Esophagus muscularis mucosa (tissue), 4 donors: ENCODE data around the gene RBPJL. TPM values are rescaled to one million over a fixed set of nuclear protein-coding genes. Genes with fewer than 3 reads are reported as not detected.

ENCODE experiments used
- DNase-seq: peaks from one replicate; pipeline ENCODE4 v3.0.0-alpha.2; 2017; ENCODE audit errors: extremely low spot score
- H3K27ac ChIP-seq, 4 donors: fragments of 200-600 bp; sonication (generic); replicated peaks in 1 of 4; 1 replicate in 3 of 4; 2 replicates in 1 of 4; pipeline ENCODE4 v1.5.1; 2016 to 2019; ENCODE audit warnings: mild to moderate bottlenecking in 1 of 4
- H3K27me3 ChIP-seq, 4 donors: fragments of 200-600 bp; sonication (generic); one replicate each; pipeline versions ENCODE4 v1.5.1 to v1.6.0; 2016 to 2019
- H3K36me3 ChIP-seq, 4 donors: fragments of 200-600 bp; sonication (generic); one replicate each; pipeline ENCODE4 v1.5.1; 2016 to 2019
- H3K4me1 ChIP-seq, 4 donors: fragments of 200-600 bp; sonication (generic); one replicate each; pipeline ENCODE4 v1.5.1; 2016 to 2019
- H3K4me3 ChIP-seq, 4 donors: fragments of 200-600 bp; sonication (generic); 1 replicate in 2 of 4; 2 replicates in 2 of 4; pipeline ENCODE4 v1.5.1; 2016 to 2019; ENCODE audit warnings: mild to moderate bottlenecking in 4 of 4, moderate library complexity in 1 of 4
- H3K9me3 ChIP-seq, 4 donors: fragments of 200-600 bp; sonication (generic); 1 replicate in 3 of 4; 2 replicates in 1 of 4; pipeline ENCODE4 v1.5.1; 2016 to 2019
- CTCF ChIP-seq, 3 experiments: fragments of 200-600 bp in 2 of 3; fragments of 450-650 bp in 1 of 3; sonication (generic) in 2 of 3; IDR thresholded peaks; one replicate each; pipeline ENCODE4 v1.5.1; 2017 to 2019; ENCODE audit warnings: antibody characterized with exemption in 3 of 3, mild to moderate bottlenecking in 2 of 3, moderate library complexity in 1 of 3
- EP300 ChIP-seq: sonication (generic); formaldehyde crosslinking; IDR thresholded peaks from one replicate; pipeline ENCODE4 v1.6.1; 2017; ENCODE audit warnings: antibody characterized with exemption
- POLR2A ChIP-seq: fragments of 450-650 bp; IDR thresholded peaks from one replicate; pipeline ENCODE4 v1.6.1; 2017; ENCODE audit warnings: antibody characterized with exemption, moderate library complexity, mild to moderate bottlenecking, low read depth
- POLR2AphosphoS5 ChIP-seq, 2 donors: sonication (generic); formaldehyde crosslinking; IDR thresholded peaks; one replicate each; pipeline ENCODE4 v1.6.1; 2017; ENCODE audit warnings: antibody characterized with exemption in 2 of 2
- WGBS: methylation state at CpG from one replicate; pipeline ENCODE4 v1.1.5; 2018; 5-methylcytosine and 5-hydroxymethylcytosine counted together
- intact Hi-C: fragments of 100-400 bp; cut with DNase I; formaldehyde crosslinking; loops from one replicate; pipeline ENCODE4 v1.15.1; 2023
- total RNA-seq, 4 donors: library from RNA; depleted of rRNA; stranded (reverse); fragments of >200 nt; gene quantifications; one replicate each; pipeline versions ENCODE4 v1.1.0 to v1.2.1, GENCODE V29; 2016

Gene RBPJL
- total RNA-seq, 4 donors from 2014 or later = not detected

GRCh38 chr20:45358282-45359068 is 51.8 kb downstream of the RBPJL start:
- H3K36me3 ChIP-seq = no peaks in the 10 kb centered on the region
- peak overlapping the region; percentile 91 to 96 (median 93) for H3K27ac ChIP-seq
- WGBS = 18% methylated on average over 10 of the region's 10 CpGs
- TF ChIP-seq POLR2A (peak; percentile 18), POLR2AphosphoS5 (IDR thresholded peaks at IDR 0.05) (peak; percentile 87 to 96), CTCF (IDR thresholded peaks at IDR 0.05) (peak in 1 of 3 experiments; percentile 9), EP300 (no peak)
- H3K9me3 ChIP-seq = no peaks in the 10 kb centered on the region
- intact Hi-C loops = no loop called here
- peak; percentile 98 for DNase-seq
- H3K27me3 ChIP-seq = no peaks in the 10 kb centered on the region
- H3K4me1 ChIP-seq = peaks cover 60 to 77% (median 69%) of the 10 kb centered on the region in 4 donors
- peak overlapping the region in 1 of 4 donors; percentile 9 for H3K4me3 ChIP-seq

GRCh38 chr20:45359069-45359405 is 52.4 kb downstream of the RBPJL start:
- WGBS = 60% methylated on average over 7 of the region's 7 CpGs

GRCh38 chr20:45359406-45360148 is 52.9 kb downstream of the RBPJL start:
- Histone ChIP-seq H3K27me3 (no peaks in the 10 kb centered on the region), H3K27ac (peak overlapping the region; percentile 91 to 96 (median 93)), H3K36me3 (no peaks in the 10 kb centered on the region), H3K9me3 (no peaks in the 10 kb centered on the region), H3K4me3 (no peak overlapping the region), H3K4me1 (peaks cover 62 to 79% (median 72%) of the 10 kb centered on the region in 4 donors)
- no peak for DNase-seq
- TF ChIP-seq CTCF (IDR thresholded peaks at IDR 0.05) (no peak), POLR2A (no peak), EP300 (no peak), POLR2AphosphoS5 (IDR thresholded peaks at IDR 0.05) (peak; percentile 52 to 73)
- intact Hi-C loops = no loop called here
- 32% methylated on average over 9 of the region's 9 CpGs for WGBS

More at GRCh38 chr20:45359069-45359405, 52.4 kb downstream of the RBPJL start:
- intact Hi-C loops = no loop called here
- H3K4me1 ChIP-seq = peaks cover 65 to 79% (median 73%) of the 10 kb centered on the region in 4 donors
- no peaks in the 10 kb centered on the region for H3K27me3 ChIP-seq
- H3K9me3 ChIP-seq = no peaks in the 10 kb centered on the region
- no peaks in the 10 kb centered on the region for H3K36me3 ChIP-seq
- TF ChIP-seq EP300 (peak; percentile 83), POLR2AphosphoS5 (IDR thresholded peaks at IDR 0.05) (peak; percentile 5 to 75), POLR2A (no peak)
- peak overlapping the region; percentile 91 to 96 (median 93) for H3K27ac ChIP-seq
- no peak overlapping the region for H3K4me3 ChIP-seq
- no peak for DNase-seq

- WGBS = 72% methylated on average over 6 of the region's 6 CpGs
- H3K27me3 ChIP-seq = no peaks in the 10 kb centered on the region
- intact Hi-C loops = no loop called here
- H3K4me1 ChIP-seq = peaks cover 50 to 71% (median 64%) of the 10 kb centered on the region in 4 donors
- peaks cover 9 to 20% (median 16%) of the 10 kb centered on the region in 4 donors for H3K36me3 ChIP-seq
- no peak for DNase-seq
- TF ChIP-seq EP300 = no peak
- no peak for TF ChIP-seq POLR2AphosphoS5 (IDR thresholded peaks at IDR 0.05)
- no peak for TF ChIP-seq POLR2A
- no peak for TF ChIP-seq CTCF (IDR thresholded peaks at IDR 0.05)
- no peak overlapping the region for H3K4me3 ChIP-seq
- H3K27ac ChIP-seq = peak overlapping the region; percentile 91 to 96 (median 93)
- H3K9me3 ChIP-seq = no peaks in the 10 kb centered on the region
Observed at GRCh38 chr20:45361793-45362192, 55.2 kb downstream of the RBPJL start.
